ENCODE measurements around the gene GATAD2A.

GATAD2A gene

GRCh38 chr19:19549804-19550464 is 144.5 kb downstream of the GATAD2A start:
- H3K36me3 ChIP-seq (replicated peaks; ENCODE audit: low read depth, low read length) = no peaks in the 10 kb centered on the region
- no peak overlapping the region for H3K9ac ChIP-seq (ENCODE audit: low read length)
- no peaks in the 10 kb centered on the region for H3K9me3 ChIP-seq (ENCODE audit: insufficient read depth, low read length)
- no peak overlapping the region for H3K4me2 ChIP-seq (ENCODE audit: low read length)
- no peaks in the 10 kb centered on the region for H4K20me1 ChIP-seq (ENCODE audit: insufficient read depth, low read length)
- H3K27ac ChIP-seq (ENCODE audit: low read length) = no peak overlapping the region
- no peak overlapping the region for H2AFZ ChIP-seq (ENCODE audit: low read depth, low read length)
- no peak for TF ChIP-seq EZH2phosphoT487 (IDR thresholded peaks at IDR 0.05; ENCODE audit: low read depth)
- TF ChIP-seq CTCF (IDR thresholded peaks at IDR 0.05; ENCODE audit: low read depth, low read length) = no peak
- H3K79me2 ChIP-seq (ENCODE audit: low read length) = no peaks in the 10 kb centered on the region
- H3K4me1 ChIP-seq (ENCODE audit: low read length) = no peaks in the 10 kb centered on the region
- no peaks in the 10 kb centered on the region for H3K27me3 ChIP-seq (ENCODE audit: low read depth, low read length)
- H3K4me3 ChIP-seq (ENCODE audit: low read length) = no peak overlapping the region

- H3K27me3 ChIP-seq (ENCODE audit: low read depth, low read length) = no peaks in the 10 kb centered on the region
- H3K27ac ChIP-seq (ENCODE audit: low read length) = no peak overlapping the region
- H2AFZ ChIP-seq (ENCODE audit: low read depth, low read length) = no peak overlapping the region
- H3K4me1 ChIP-seq (ENCODE audit: low read length) = no peaks in the 10 kb centered on the region
- no peaks in the 10 kb centered on the region for H4K20me1 ChIP-seq (ENCODE audit: insufficient read depth, low read length)
- TF ChIP-seq EZH2phosphoT487 (IDR thresholded peaks at IDR 0.05; ENCODE audit: low read depth) = no peak
- TF ChIP-seq CTCF (IDR thresholded peaks at IDR 0.05; ENCODE audit: low read depth, low read length) = no peak
- no peak overlapping the region for H3K4me2 ChIP-seq (ENCODE audit: low read length)
- no peaks in the 10 kb centered on the region for H3K79me2 ChIP-seq (ENCODE audit: low read length)
- no peaks in the 10 kb centered on the region for H3K36me3 ChIP-seq (replicated peaks; ENCODE audit: low read depth, low read length)
- no peaks in the 10 kb centered on the region for H3K9me3 ChIP-seq (ENCODE audit: insufficient read depth, low read length)
- no peak overlapping the region for H3K4me3 ChIP-seq (ENCODE audit: low read length)
- H3K9ac ChIP-seq (ENCODE audit: low read length) = no peak overlapping the region
Measured at GRCh38 chr19:19550485-19550929, 145.0 kb downstream of the GATAD2A start.

- Histone ChIP-seq H3K27me3 (ENCODE audit: low read depth, low read length) (no peaks in the 10 kb centered on the region), H3K36me3 (replicated peaks; ENCODE audit: low read depth, low read length) (no peaks in the 10 kb centered on the region), H3K9ac (ENCODE audit: low read length) (no peak overlapping the region), H4K20me1 (ENCODE audit: insufficient read depth, low read length) (no peaks in the 10 kb centered on the region), H3K4me1 (ENCODE audit: low read length) (no peaks in the 10 kb centered on the region), H3K27ac (ENCODE audit: low read length) (no peak overlapping the region), H3K4me2 (ENCODE audit: low read length) (no peak overlapping the region), H3K9me3 (ENCODE audit: insufficient read depth, low read length) (no peaks in the 10 kb centered on the region), H3K4me3 (ENCODE audit: low read length) (no peak overlapping the region), H2AFZ (ENCODE audit: low read depth, low read length) (no peak overlapping the region), H3K79me2 (ENCODE audit: low read length) (no peaks in the 10 kb centered on the region)
- TF ChIP-seq CTCF (IDR thresholded peaks at IDR 0.05; ENCODE audit: low read depth, low read length) (no peak), EZH2phosphoT487 (IDR thresholded peaks at IDR 0.05; ENCODE audit: low read depth) (no peak)
Measured at GRCh38 chr19:19550972-19551852, 145.7 kb downstream of the GATAD2A start.

DNA sequence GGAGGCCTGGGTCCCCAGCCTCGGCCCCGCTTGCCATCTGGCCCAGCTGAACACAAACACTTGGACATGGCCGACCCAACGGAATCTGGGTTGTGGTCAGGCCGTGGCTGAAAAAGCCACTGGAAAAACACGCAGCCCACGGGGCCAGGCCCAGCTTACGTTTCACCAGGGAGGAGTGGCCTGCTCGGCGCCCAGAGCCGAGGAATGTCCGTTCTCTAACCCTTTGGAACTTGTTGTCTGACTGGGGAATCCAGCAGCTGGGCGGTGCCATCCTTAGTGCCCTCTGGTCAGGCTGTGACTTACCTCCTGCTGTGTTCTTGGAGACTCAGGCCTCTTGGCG is 146.3 kb downstream of the GATAD2A start:
- no peaks in the 10 kb centered on the region for H3K79me2 ChIP-seq (ENCODE audit: low read length)
- no peak overlapping the region for H2AFZ ChIP-seq (ENCODE audit: low read depth, low read length)
- H3K9ac ChIP-seq (ENCODE audit: low read length) = no peak overlapping the region
- no peak overlapping the region for H3K4me3 ChIP-seq (ENCODE audit: low read length)
- H4K20me1 ChIP-seq (ENCODE audit: insufficient read depth, low read length) = no peaks in the 10 kb centered on the region
- H3K27ac ChIP-seq (ENCODE audit: low read length) = no peak overlapping the region
- no peaks in the 10 kb centered on the region for H3K27me3 ChIP-seq (ENCODE audit: low read depth, low read length)
- H3K36me3 ChIP-seq (replicated peaks; ENCODE audit: low read depth, low read length) = no peaks in the 10 kb centered on the region
- H3K4me2 ChIP-seq (ENCODE audit: low read length) = no peak overlapping the region
- no peaks in the 10 kb centered on the region for H3K4me1 ChIP-seq (ENCODE audit: low read length)
- TF ChIP-seq CTCF (IDR thresholded peaks at IDR 0.05; ENCODE audit: low read depth, low read length) = no peak
- no peak for TF ChIP-seq EZH2phosphoT487 (IDR thresholded peaks at IDR 0.05; ENCODE audit: low read depth)
- no peaks in the 10 kb centered on the region for H3K9me3 ChIP-seq (ENCODE audit: insufficient read depth, low read length)
